DOHH2 (cell line): ENCODE results near the gene IRX4.

Experiments
- H3F3A ChIP-seq: fragments of 200-600 bp; sonication (generic), shearing (Covaris generic); 2 replicates; pipeline ENCODE4 v1.6.0; 2016; ENCODE audit warnings: antibody characterized with exemption, mild to moderate bottlenecking; ENCODE audit not compliant: control insufficient read depth, insufficient read depth
- H3K27ac ChIP-seq: fragments of 200-600 bp; sonication (generic); 2 replicates; pipeline ENCODE4 v1.5.1; 2014; ENCODE audit warnings: low read depth, mild to moderate bottlenecking, low read length, moderate library complexity
- H3K27me3 ChIP-seq: fragments of 200-600 bp; sonication (generic); 2 replicates; pipeline ENCODE4 v1.6.1; 2014; ENCODE audit warnings: mild to moderate bottlenecking, low read length, mixed read lengths; ENCODE audit not compliant: control insufficient read depth
- H3K36me3 ChIP-seq: fragments of 200-600 bp; sonication (generic); 2 replicates; pipeline ENCODE4 v1.6.1; 2014; ENCODE audit warnings: mild to moderate bottlenecking, low read length, moderate library complexity, mixed read lengths; ENCODE audit not compliant: control insufficient read depth
- H3K4me1 ChIP-seq: fragments of 200-600 bp; sonication (generic); 2 replicates; pipeline ENCODE4 v1.6.1; 2014; ENCODE audit warnings: mild to moderate bottlenecking, low read length, mixed read lengths; ENCODE audit not compliant: control insufficient read depth
- H3K4me2 ChIP-seq: fragments of 200-600 bp; sonication (generic); 2 replicates; pipeline ENCODE4 v1.6.0; 2014; ENCODE audit warnings: mild to moderate bottlenecking, low read length, moderate library complexity
- H3K4me3 ChIP-seq: fragments of 200-600 bp; sonication (generic); 2 replicates; pipeline ENCODE4 v1.5.1; 2014; ENCODE audit warnings: mild to moderate bottlenecking, low read length, mixed read lengths
- H3K79me2 ChIP-seq: fragments of 200-600 bp; sonication (generic); 2 replicates; pipeline ENCODE4 v1.6.1; 2014; ENCODE audit warnings: mild to moderate bottlenecking, low read length, mixed read lengths; ENCODE audit not compliant: control insufficient read depth
- H3K9me2 ChIP-seq: fragments of 200-600 bp; sonication (generic); replicated peaks from 2 replicates; pipeline ENCODE4 v1.6.1; 2014; ENCODE audit warnings: mild to moderate bottlenecking, low read length, mixed read lengths; ENCODE audit not compliant: control insufficient read depth
- H3K9me3 ChIP-seq: fragments of 200-600 bp; sonication (generic); 2 replicates; pipeline ENCODE4 v1.6.1; 2014; ENCODE audit warnings: antibody characterized with exemption, low read length, mixed read lengths; ENCODE audit not compliant: control insufficient read depth, insufficient read depth
- H4K20me1 ChIP-seq: fragments of 200-600 bp; sonication (generic); 2 replicates; pipeline ENCODE4 v1.6.0; 2014; ENCODE audit warnings: low read depth, mild to moderate bottlenecking, antibody characterized with exemption, low read length, moderate library complexity; ENCODE audit not compliant: control insufficient read depth, insufficient read depth
- EZH2phosphoT487 ChIP-seq: fragments of 200-600 bp; sonication (generic); IDR thresholded peaks from 2 replicates; pipeline ENCODE4 v1.6.1; 2017; ENCODE audit warnings: borderline replicate concordance, mild to moderate bottlenecking, antibody characterized with exemption, low read length, moderate library complexity, mixed read lengths
- TF ChIP-seq, protein P1 (sequence below): fragments of 200-600 bp; sonication (generic); IDR thresholded peaks from one replicate; pipeline ENCODE4 v1.5.1; 2014; ENCODE audit warnings: antibody characterized with exemption, mild to moderate bottlenecking, low read depth, low read length; ENCODE audit not compliant: poor library complexity, severe bottlenecking

IRX4 gene

DNA sequence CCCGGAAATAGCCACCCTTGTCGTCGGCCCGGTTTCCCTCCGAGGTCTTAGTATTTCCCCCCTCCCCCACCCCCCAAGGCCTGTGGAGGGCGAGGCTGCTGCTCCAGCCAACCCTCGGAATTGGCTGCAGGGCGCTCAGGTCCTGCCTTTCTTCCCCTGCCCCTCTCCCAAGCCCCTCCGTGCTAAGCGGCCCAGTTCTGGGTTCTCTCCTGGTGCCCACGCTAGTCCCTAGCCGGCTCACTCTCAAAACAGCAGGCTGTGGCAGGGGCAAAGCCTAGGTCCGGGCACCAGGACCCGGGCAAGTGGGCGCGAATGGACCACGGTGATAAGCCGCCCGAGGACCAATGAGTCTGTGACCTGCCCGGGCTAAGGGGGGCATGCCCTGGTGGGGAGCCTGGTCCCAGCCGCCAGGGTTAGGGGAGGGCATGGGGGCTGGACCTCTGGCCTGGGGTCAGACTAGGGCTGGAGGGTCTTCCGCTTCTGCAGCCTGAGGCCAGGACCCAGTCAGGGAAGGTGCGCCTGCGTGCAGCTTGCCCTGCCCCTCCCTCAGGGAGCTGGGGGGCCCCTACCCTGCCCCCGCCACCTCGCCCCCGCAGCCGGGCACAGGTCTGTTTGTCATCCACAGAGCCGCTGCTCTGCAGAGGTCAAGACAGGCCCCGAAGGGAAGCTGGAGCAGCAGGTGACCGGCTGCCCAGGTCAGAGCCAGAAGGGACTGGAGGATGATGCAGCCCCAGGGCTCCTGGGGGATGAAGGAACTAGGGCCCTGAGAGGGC, 5.0 kb upstream of the IRX4 start:
- Histone ChIP-seq H3F3A (no peaks in the 10 kb centered on the region), H3K4me3 (no peak overlapping the region), H3K9me2 (no peaks in the 10 kb centered on the region), H3K4me2 (no peak overlapping the region), H3K9me3 (no peaks in the 10 kb centered on the region), H3K27me3 (peaks cover 7% of the 10 kb centered on the region), H3K4me1 (peaks cover 7% of the 10 kb centered on the region; the same call in 1 of the 2 replicates), H3K79me2 (no peaks in the 10 kb centered on the region), H3K27ac (no peak overlapping the region), H3K36me3 (no peaks in the 10 kb centered on the region), H4K20me1 (no peaks in the 10 kb centered on the region)
- TF ChIP-seq, protein P1, sequence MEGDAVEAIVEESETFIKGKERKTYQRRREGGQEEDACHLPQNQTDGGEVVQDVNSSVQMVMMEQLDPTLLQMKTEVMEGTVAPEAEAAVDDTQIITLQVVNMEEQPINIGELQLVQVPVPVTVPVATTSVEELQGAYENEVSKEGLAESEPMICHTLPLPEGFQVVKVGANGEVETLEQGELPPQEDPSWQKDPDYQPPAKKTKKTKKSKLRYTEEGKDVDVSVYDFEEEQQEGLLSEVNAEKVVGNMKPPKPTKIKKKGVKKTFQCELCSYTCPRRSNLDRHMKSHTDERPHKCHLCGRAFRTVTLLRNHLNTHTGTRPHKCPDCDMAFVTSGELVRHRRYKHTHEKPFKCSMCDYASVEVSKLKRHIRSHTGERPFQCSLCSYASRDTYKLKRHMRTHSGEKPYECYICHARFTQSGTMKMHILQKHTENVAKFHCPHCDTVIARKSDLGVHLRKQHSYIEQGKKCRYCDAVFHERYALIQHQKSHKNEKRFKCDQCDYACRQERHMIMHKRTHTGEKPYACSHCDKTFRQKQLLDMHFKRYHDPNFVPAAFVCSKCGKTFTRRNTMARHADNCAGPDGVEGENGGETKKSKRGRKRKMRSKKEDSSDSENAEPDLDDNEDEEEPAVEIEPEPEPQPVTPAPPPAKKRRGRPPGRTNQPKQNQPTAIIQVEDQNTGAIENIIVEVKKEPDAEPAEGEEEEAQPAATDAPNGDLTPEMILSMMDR: no peak

DNA sequence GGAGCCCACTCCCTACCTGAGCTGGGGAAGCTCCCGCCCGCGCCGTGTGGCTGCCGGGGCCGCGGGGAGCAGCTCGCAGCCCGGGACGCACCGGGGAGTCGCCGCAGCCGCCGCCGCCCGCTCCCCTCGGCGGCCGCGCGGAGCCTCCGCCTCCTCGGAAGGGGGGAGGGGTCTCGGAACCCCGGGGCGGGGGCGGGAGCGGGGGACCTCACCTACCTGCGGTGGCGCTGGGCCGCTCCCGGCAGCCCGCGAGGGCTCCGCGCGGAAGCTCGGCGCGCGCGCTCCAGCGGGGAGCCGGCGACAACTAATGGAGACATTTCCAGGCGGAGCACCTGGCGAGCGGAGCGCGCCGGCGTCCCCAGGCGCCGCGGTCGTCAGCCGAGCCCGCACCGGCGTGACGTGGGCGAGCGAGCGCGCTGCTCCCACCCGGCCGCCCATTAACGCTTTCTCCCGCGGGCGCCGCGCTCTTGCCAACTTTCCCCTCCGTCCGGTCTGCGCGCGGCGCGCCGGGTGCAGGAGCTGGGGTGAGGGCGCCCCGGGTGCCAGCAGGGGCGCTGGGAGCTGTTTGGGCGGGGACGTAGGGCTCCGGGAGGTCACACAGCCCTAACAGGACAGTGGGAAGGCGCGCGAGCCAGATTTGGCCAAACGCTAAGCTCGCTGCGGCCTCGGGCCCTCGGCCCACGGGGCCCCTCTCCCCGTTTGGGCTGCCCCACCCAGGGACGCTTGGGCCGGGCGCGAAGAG, 4.3 kb upstream of the IRX4 start:
- Histone ChIP-seq H3K4me2 (no peak overlapping the region), H4K20me1 (no peaks in the 10 kb centered on the region), H3K4me1 (peaks cover 7% of the 10 kb centered on the region; the same call in 1 of the 2 replicates), H3K79me2 (no peaks in the 10 kb centered on the region), H3K36me3 (no peaks in the 10 kb centered on the region), H3F3A (no peaks in the 10 kb centered on the region), H3K4me3 (no peak overlapping the region), H3K27me3 (peaks cover 7% of the 10 kb centered on the region), H3K9me3 (no peaks in the 10 kb centered on the region), H3K27ac (no peak overlapping the region), H3K9me2 (no peaks in the 10 kb centered on the region)
- no peak for TF ChIP-seq EZH2phosphoT487
- TF ChIP-seq, protein P1: no peak

DNA sequence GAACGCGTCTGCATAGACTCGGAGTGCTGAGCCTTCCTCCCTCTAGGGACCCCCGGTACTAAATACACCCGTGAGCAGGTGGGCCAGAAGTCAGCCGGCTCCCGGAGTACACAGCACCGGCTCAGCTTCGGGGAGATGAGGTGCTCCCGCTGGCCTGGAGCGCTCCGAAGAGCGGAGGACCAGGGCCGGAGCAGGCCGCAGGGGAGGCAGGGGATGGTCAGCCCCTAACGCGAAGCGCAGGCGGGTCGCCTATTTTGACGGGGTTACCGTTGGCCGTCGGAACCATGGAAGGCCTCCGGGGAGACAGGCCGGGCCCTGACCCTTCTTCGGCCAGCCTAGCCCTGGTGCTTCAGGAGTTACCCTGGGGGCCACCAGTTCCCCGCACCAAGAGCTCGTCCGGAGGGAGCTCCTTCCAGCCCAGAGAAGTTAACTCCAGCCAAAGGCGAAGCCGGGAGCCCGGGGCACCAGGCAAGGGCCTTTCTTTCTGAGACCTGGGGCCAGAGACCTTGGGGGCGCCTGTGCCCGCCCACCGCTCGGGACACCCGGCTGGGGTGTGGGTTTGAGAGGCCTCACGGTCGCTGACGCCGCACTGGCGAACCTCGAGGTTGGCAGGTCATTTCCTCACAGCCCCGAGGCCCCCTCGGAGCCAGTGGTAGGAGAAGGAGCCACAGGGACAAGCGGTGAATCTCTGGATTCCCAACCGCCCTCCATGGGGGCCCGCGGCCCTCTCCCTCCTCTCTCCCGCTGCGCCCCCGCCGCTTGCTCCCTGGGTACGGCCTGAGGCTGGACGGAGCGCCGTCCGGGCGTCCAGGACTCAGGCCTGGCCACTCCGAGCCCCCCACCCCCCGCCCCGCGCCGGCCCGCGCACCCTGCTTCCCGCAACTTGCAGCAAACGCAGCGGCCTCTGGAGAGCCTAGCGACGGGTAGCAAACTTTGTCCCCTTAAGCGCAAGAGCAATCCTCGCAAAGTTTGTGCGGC, 3.4 kb upstream of the IRX4 start:
- Histone ChIP-seq H3K4me1 (peaks cover 7% of the 10 kb centered on the region; the same call in 1 of the 2 replicates), H3K27ac (no peak overlapping the region), H3K9me3 (no peaks in the 10 kb centered on the region), H3K9me2 (no peaks in the 10 kb centered on the region), H3F3A (no peaks in the 10 kb centered on the region), H3K27me3 (peaks cover 7% of the 10 kb centered on the region), H3K36me3 (no peaks in the 10 kb centered on the region), H3K79me2 (no peaks in the 10 kb centered on the region), H4K20me1 (no peaks in the 10 kb centered on the region), H3K4me2 (no peak overlapping the region), H3K4me3 (no peak overlapping the region)
- no peak for TF ChIP-seq EZH2phosphoT487
- TF ChIP-seq, protein P1: no peak
